Suprapubic skin (tissue), 3 donors: Measurements from ENCODE around the gene AEBP1.

Experiments used
- CTCF ChIP-seq, 2 donors: fragments of 200-600 bp in 1 of 2; fragments of 450-650 bp in 1 of 2; sonication (generic) in 1 of 2; IDR thresholded peaks; one replicate each; pipeline ENCODE4 v1.5.1; 2016 to 2019; ENCODE audit warnings: antibody characterized with exemption in 2 of 2, mild to moderate bottlenecking in 1 of 2, moderate library complexity in 1 of 2
- EP300 ChIP-seq: sonication (generic); formaldehyde crosslinking; IDR thresholded peaks from one replicate; pipeline ENCODE4 v1.6.1; 2017; ENCODE audit warnings: antibody characterized with exemption
- POLR2A ChIP-seq, 2 donors: fragments of 450-650 bp; IDR thresholded peaks; one replicate each; pipeline ENCODE4 v1.6.1; 2017; ENCODE audit warnings: antibody characterized with exemption in 2 of 2, mild to moderate bottlenecking in 2 of 2, moderate library complexity in 2 of 2

- TF ChIP-seq CTCF (IDR thresholded peaks at IDR 0.05) (no peak), EP300 (no peak), POLR2A (IDR thresholded peaks at IDR 0.05) (no peak)
Observed at GRCh38 chr7:44057849-44058758, 46.0 kb upstream of the AEBP1 start.
